ENCODE results near the gene PCSK6.

- TF ChIP-seq CTCF (conservative IDR thresholded peaks at IDR 0.05) (no peak), EZH2 (IDR thresholded peaks at IDR 0.05; ENCODE audit: low read depth) (no peak)
Measured at GRCh38 chr15:101384276-101384675, 105.2 kb downstream of the PCSK6 start.
